Progenitor cell of endocrine pancreas (in vitro differentiated cells): Measurements from ENCODE around the gene AMIGO3. TPM values are rescaled to one million over a fixed set of nuclear protein-coding genes. Genes with fewer than 3 reads are reported as not detected.

Experiments used
- DNase-seq: peaks from one replicate; pipeline ENCODE4 v3.0.0; 2021; ENCODE audit warnings: low spot score; ENCODE audit not compliant: unreplicated experiment
- H3K27ac Mint-ChIP-seq: 2 replicates; pipeline ENCODE4 v1.8.0; 2021; ENCODE audit warnings: mild to moderate bottlenecking, moderate library complexity, mixed read lengths
- H3K27me3 Mint-ChIP-seq: 2 replicates; pipeline ENCODE4 v1.8.0; 2021; ENCODE audit warnings: mixed read lengths
- H3K36me3 Mint-ChIP-seq: 2 replicates; pipeline ENCODE4 v1.8.0; 2022; ENCODE audit warnings: mixed read lengths; ENCODE audit not compliant: insufficient read depth
- H3K4me1 Mint-ChIP-seq: 2 replicates; pipeline ENCODE4 v1.8.0; 2021; ENCODE audit warnings: low read depth, mixed read lengths
- H3K4me3 Mint-ChIP-seq: 2 replicates; pipeline ENCODE4 v1.8.0; 2021; ENCODE audit warnings: low read depth, mild to moderate bottlenecking, moderate library complexity, mixed read lengths
- H3K9me3 Mint-ChIP-seq: 2 replicates; pipeline ENCODE4 v1.8.0; 2021; ENCODE audit warnings: low read depth, mixed read lengths
- total RNA-seq: library from RNA; stranded (reverse); gene quantifications from 2 replicates; pipeline ENCODE4 v1.2.1, GENCODE V29; 2021
- TF ChIP-seq, protein P1 (sequence below): fragments of 200-600 bp; sonication (generic); IDR thresholded peaks from one replicate; pipeline ENCODE4 v1.5.0; 2021; ENCODE audit warnings: antibody characterized with exemption, mild to moderate bottlenecking; ENCODE audit not compliant: unreplicated experiment

Gene AMIGO3
- total RNA-seq, 1 donor from 2014 or later, result 0.86 TPM

DNA sequence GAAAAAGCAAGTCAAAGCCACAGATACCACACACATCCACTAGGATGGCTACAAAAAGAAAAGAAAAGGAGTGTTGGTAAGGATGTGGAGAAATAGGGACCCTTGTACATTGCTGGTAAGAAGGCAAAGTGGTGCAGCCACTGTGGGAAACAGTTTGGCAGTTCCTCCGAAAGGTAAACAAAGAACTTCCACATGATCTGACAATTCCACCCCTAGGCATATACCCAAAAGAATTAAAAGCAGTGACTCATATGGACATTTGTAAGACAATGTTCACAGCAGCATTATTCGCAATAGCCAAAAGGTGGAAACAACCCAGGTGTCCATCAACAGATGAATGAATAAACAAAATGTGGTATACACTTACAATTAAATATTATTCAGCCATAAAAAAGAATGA, 26.5 kb upstream of the AMIGO3 start:
- no peak overlapping the region for H3K27ac Mint-ChIP-seq
- TF ChIP-seq, protein P1, sequence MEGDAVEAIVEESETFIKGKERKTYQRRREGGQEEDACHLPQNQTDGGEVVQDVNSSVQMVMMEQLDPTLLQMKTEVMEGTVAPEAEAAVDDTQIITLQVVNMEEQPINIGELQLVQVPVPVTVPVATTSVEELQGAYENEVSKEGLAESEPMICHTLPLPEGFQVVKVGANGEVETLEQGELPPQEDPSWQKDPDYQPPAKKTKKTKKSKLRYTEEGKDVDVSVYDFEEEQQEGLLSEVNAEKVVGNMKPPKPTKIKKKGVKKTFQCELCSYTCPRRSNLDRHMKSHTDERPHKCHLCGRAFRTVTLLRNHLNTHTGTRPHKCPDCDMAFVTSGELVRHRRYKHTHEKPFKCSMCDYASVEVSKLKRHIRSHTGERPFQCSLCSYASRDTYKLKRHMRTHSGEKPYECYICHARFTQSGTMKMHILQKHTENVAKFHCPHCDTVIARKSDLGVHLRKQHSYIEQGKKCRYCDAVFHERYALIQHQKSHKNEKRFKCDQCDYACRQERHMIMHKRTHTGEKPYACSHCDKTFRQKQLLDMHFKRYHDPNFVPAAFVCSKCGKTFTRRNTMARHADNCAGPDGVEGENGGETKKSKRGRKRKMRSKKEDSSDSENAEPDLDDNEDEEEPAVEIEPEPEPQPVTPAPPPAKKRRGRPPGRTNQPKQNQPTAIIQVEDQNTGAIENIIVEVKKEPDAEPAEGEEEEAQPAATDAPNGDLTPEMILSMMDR, result no peak
- H3K27me3 Mint-ChIP-seq, result no peaks in the 10 kb centered on the region
- H3K9me3 Mint-ChIP-seq, result no peaks in the 10 kb centered on the region
- peaks cover 2% of the 10 kb centered on the region for H3K4me1 Mint-ChIP-seq
- peaks cover 3% of the 10 kb centered on the region for H3K36me3 Mint-ChIP-seq
- no peak for DNase-seq
- no peak overlapping the region for H3K4me3 Mint-ChIP-seq

DNA sequence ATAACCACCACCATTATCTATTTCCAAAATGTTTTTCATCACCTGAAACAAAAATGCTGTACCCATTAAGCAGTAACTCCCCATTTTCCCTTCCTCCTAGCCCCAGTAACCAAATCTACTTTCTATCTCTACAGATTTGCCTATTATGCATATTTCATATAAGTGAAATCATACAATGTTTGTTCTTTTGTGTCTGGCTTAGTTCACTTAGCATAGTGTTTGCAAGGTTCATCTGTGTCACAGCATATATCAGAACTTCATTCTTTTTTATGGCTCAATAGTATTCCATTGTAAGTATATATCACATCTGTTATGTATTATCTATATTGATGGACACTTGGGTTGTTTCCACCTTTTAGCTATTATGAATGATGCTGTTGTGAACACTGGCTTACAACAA, 20.9 kb upstream of the AMIGO3 start:
- DNase-seq, result no peak
- H3K27ac Mint-ChIP-seq, result no peak overlapping the region
- TF ChIP-seq, protein P1, result no peak

DNA sequence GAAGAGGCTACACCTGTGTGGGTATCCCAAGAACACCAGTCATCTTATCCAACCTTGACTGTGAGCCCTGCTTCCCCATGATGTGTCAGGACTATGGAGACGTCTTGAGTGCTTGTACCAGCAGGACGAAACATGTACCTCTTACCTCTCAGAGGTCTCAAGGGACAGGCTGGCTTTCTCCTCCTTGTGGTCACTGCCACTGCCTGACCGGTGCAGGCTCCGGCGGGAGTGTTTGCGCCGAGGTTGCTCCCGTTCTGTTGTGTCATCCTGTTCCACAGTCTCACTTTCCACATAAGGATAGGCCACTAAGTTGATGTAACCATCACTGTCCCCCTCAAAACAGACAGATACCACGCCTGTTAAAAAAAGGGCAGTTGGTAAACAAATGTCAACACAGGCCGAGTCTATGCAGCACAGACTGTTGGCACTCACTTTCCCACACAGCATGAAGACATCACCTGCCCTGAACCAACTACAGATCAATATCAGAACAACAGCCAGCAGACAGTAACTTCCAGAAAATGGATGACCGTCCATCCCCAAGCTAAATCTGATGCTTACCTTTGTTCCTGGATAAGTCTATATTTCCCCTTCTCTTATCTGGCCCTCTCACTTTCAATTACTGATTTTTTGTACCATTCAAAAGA, 18.7 kb upstream of the AMIGO3 start:
- TF ChIP-seq, protein P1, result no peak
- H3K27me3 Mint-ChIP-seq, result no peaks in the 10 kb centered on the region
- H3K27ac Mint-ChIP-seq, result no peak overlapping the region
- H3K4me3 Mint-ChIP-seq, result no peak overlapping the region
- no peaks in the 10 kb centered on the region for H3K9me3 Mint-ChIP-seq
- peaks cover 17% of the 10 kb centered on the region for H3K36me3 Mint-ChIP-seq
- DNase-seq, result no peak
- no peaks in the 10 kb centered on the region for H3K4me1 Mint-ChIP-seq

More for the DNA sequence above, 20.9 kb upstream of the AMIGO3 start:
- Mint-ChIP-seq H3K9me3 (no peaks in the 10 kb centered on the region), H3K36me3 (peaks cover 14% of the 10 kb centered on the region), H3K4me1 (no peaks in the 10 kb centered on the region), H3K4me3 (no peak overlapping the region), H3K27me3 (no peaks in the 10 kb centered on the region)

DNA sequence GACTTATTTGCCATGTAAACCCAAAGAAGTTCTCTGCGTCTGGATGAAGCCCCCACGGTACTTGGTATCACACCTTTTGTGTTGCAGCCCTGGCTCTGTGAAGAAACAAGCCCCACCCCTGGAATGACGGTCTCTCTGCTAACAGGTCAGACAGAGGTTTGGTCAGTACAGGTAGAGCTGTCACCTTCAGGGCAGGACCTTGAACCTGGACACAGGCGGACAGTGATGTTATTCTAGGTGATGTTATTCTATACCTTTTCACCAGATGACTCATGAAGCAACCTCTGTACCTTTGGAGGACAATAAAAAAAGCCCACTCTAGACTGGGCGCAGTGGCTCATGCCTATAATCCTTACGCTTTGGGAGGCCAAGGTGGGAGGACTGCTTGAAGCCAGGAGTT, 15.3 kb upstream of the AMIGO3 start:
- TF ChIP-seq, protein P1, result no peak

DNA sequence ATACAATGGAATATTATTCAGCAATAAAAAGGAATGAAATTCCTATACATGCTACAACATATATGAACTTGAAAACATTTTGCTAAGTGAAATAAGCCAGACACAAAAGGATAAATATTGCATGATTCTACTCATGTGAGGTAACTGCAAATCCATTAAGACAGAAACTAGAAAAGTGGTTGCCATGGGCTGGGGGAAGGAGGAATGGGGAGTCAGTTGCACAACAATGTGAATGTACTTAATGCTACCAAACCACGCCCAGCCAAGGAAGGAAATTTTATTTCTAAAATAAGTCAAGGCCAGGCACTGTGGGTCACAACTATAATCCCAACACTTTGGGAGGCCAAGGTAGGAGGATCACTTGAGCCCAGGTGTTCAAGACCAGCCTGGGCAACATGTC, 14.1 kb upstream of the AMIGO3 start:
- TF ChIP-seq, protein P1, result no peak
- Mint-ChIP-seq H3K36me3 (peaks cover 26% of the 10 kb centered on the region), H3K4me1 (no peaks in the 10 kb centered on the region), H3K4me3 (no peak overlapping the region), H3K9me3 (no peaks in the 10 kb centered on the region), H3K27me3 (no peaks in the 10 kb centered on the region), H3K27ac (no peak overlapping the region)
- no peak for DNase-seq

More for the DNA sequence above, 15.3 kb upstream of the AMIGO3 start:
- H3K27me3 Mint-ChIP-seq, result no peaks in the 10 kb centered on the region
- DNase-seq, result no peak
- no peak overlapping the region for H3K27ac Mint-ChIP-seq
- no peaks in the 10 kb centered on the region for H3K4me1 Mint-ChIP-seq
- H3K36me3 Mint-ChIP-seq, result peaks cover 28% of the 10 kb centered on the region
- H3K4me3 Mint-ChIP-seq, result no peak overlapping the region
- no peaks in the 10 kb centered on the region for H3K9me3 Mint-ChIP-seq
